Activated CD8-positive, alpha-beta memory T cell treated with anti-CD3 and anti-CD28 coated beads for 1 hour (primary cell): Measurements from ENCODE around the gene HEMK1.
A peak's percentile ranks its signal among the peaks of the same experiment; 100 is the strongest.

ENCODE experiments used
- DNase-seq, 2 donors: peaks; one replicate each; pipeline ENCODE4 v3.0.0-alpha.2; 2020; ENCODE audit warnings: low read depth in 1 of 2; ENCODE audit errors: extremely low read depth in 1 of 2

HEMK1 gene

GRCh38 chr3:50542177-50543034 lies 26.9 kb upstream of the HEMK1 start:
- DNase-seq = peak in 1 of 2 donors; percentile 36

GRCh38 chr3:50545781-50546180 lies 23.5 kb upstream of the HEMK1 start:
- no peak for DNase-seq

GRCh38 chr3:50549226-50549625 lies 20.1 kb upstream of the HEMK1 start:
- DNase-seq = no peak

GRCh38 chr3:50550079-50550736 lies 19.1 kb upstream of the HEMK1 start:
- peak in 1 of 2 donors; percentile 53 for DNase-seq

- DNase-seq = no peak
Observed at GRCh38 chr3:50551054-50551659, 18.2 kb upstream of the HEMK1 start.

- no peak for DNase-seq
Observed at GRCh38 chr3:50551681-50552435, 17.5 kb upstream of the HEMK1 start.

- DNase-seq = no peak
Observed at GRCh38 chr3:50552598-50552997, 16.7 kb upstream of the HEMK1 start.

GRCh38 chr3:50554553-50554952 lies 14.8 kb upstream of the HEMK1 start:
- no peak for DNase-seq

GRCh38 chr3:50557106-50557505 lies 12.2 kb upstream of the HEMK1 start:
- no peak for DNase-seq

- DNase-seq = no peak
Observed at GRCh38 chr3:50557915-50558314, 11.4 kb upstream of the HEMK1 start.

- no peak for DNase-seq
Observed at GRCh38 chr3:50559702-50560101, 9.6 kb upstream of the HEMK1 start.

GRCh38 chr3:50562861-50563260 lies 6.5 kb upstream of the HEMK1 start:
- no peak for DNase-seq

- DNase-seq = no peak
Observed at GRCh38 chr3:50563867-50564266, 5.5 kb upstream of the HEMK1 start.

- no peak for DNase-seq
Observed at GRCh38 chr3:50564321-50564720, 5.0 kb upstream of the HEMK1 start.

GRCh38 chr3:50567011-50567385 lies 2.3 kb upstream of the HEMK1 start:
- DNase-seq = no peak

GRCh38 chr3:50567386-50568167 lies 1.7 kb upstream of the HEMK1 start, which contains the start of gene C3orf18:
TSS of gene C3orf18 (minus strand) at chr3:50567747. CDS start at chr3:50565699, 2,048 bp downstream.
- peak; percentile 84 to 90 for DNase-seq

GRCh38 chr3:50570508-50571279 lies 1.4 kb downstream of the HEMK1 start:
- no peak for DNase-seq

GRCh38 chr3:50571486-50571885 lies 2.2 kb downstream of the HEMK1 start:
- no peak for DNase-seq

- peak; percentile 45 to 64 for DNase-seq
Observed at GRCh38 chr3:50572158-50572557, 2.8 kb downstream of the HEMK1 start.
